Psoas muscle (tissue), 8 donors: Measurements from ENCODE around the gene BRME1. TPM values are rescaled to one million over a fixed set of nuclear protein-coding genes. Genes with fewer than 3 reads are reported as not detected.
A peak's percentile ranks its signal among the peaks of the same experiment; 100 is the strongest.

Experiments used
- ATAC-seq, 4 donors: fragments of 200-7000 bp; cut with Tn5 transposase; one replicate each; pipeline ENCODE4 v1.9.1; 2020; ENCODE audit warnings: moderate library complexity in 3 of 4, mild to moderate bottlenecking in 2 of 4
- DNase-seq, 2 donors: peaks; one replicate each; pipeline ENCODE4 v3.0.0-alpha.2; 2020
- H3K27ac ChIP-seq: fragments of 200-600 bp; one replicate; pipeline ENCODE4 v1.8.0; 2022
- H3K27me3 ChIP-seq, 3 donors: fragments of 200-600 bp in 1 of 3; one replicate each; pipeline versions ENCODE4 v1.6.1 to v1.8.0; 2013 to 2022; ENCODE audit warnings: low read length in 2 of 3, mild to moderate bottlenecking in 2 of 3, moderate library complexity in 1 of 3; ENCODE audit not compliant: insufficient read depth in 3 of 3
- H3K36me3 ChIP-seq, 2 donors: fragments of 200-600 bp in 1 of 2; one replicate each; pipeline versions ENCODE4 v1.6.1 to v1.8.0; 2013 to 2022; ENCODE audit warnings: low read depth in 1 of 2, mild to moderate bottlenecking in 1 of 2, moderate library complexity in 1 of 2; ENCODE audit not compliant: insufficient read depth in 1 of 2
- H3K4me1 ChIP-seq: fragments of 200-600 bp; one replicate; pipeline ENCODE4 v1.8.0; 2022
- H3K4me3 ChIP-seq: fragments of 200-600 bp; one replicate; pipeline ENCODE4 v1.8.0; 2022; ENCODE audit warnings: mild to moderate bottlenecking
- H3K9me3 ChIP-seq: fragments of 200-600 bp; one replicate; pipeline ENCODE4 v1.8.0; 2022
- CTCF ChIP-seq: fragments of 200-600 bp; IDR thresholded peaks from one replicate; pipeline ENCODE4 v1.8.0; 2022; ENCODE audit warnings: antibody characterized with exemption
- WGBS, 3 donors: extraction: QIAGEN DNeasy Blood & Tissue Kit; methylation state at CpG; one replicate each; pipeline versions ENCODE4 v1.1.6 to v1.1.7; 2013; 5-methylcytosine and 5-hydroxymethylcytosine counted together
- intact Hi-C, 2 donors: fragments of 100-400 bp; cut with DNase I; formaldehyde crosslinking; loops; one replicate each; pipeline versions ENCODE4 v1.11.0 to v1.14.2; 2022
- polyA plus RNA-seq, 3 donors: library from polyadenylated mRNA; stranded (reverse); fragments of 200-250 nt; gene quantifications; one replicate each; pipeline ENCODE4 v1.2.3, GENCODE V29; 2013
- total RNA-seq, 4 donors: library from RNA; stranded (reverse); fragmentation: NEBNext Ultra II Directional in 2 of 4; extraction: Animal tissue kit (Norgen Biotek cat#: 25700) in 2 of 4; gene quantifications; one replicate each; pipeline versions ENCODE4 v1.2.1 to v1.2.4, GENCODE V29; 2021 to 2023
- donor health status: healthy with polysubstance abuse.
- donor health status: DM: no; HTN: no; CAD: no; lungs with moderate emphysema.
- donor health status: Bipolar disorder and iron deficiency.
- donor health status: healthy.
- donor health status: DM: yes; HTN: yes; CAD: no.
- donor health status: DM: no; HTN: no; CAD: no.
- donor health status: DM: no; HTN: no; CAD: no.
- donor health status: DM: yes; HTN: yes; CAD: no.

Gene BRME1
- total and polyA plus RNA-seq, 7 donors = 0.27 to 2.5 (median 1.1) TPM

- intact Hi-C loops = loop anchor here (5.0 kb wide), 1 partner anchor 43 kb away; the partner anchor contains the start of gene DCAF15 (in 2 of the 2)
- 94 to 100% (median 96%) methylated on average over 2 of the region's 2 CpGs for WGBS, 3 donors
These were observed 3.5 kb upstream of the BRME1 start for GRCh38 chr19:13909430-13909829.

GRCh38 chr19:13908674-13909073 lies 2.8 kb upstream of the BRME1 start:
- Histone ChIP-seq H3K4me1 (peaks cover 3% of the 10 kb centered on the region), H3K9me3 (no peaks in the 10 kb centered on the region), H3K27me3 (no peaks in the 10 kb centered on the region), H3K27ac (no peak overlapping the region), H3K4me3 (no peak overlapping the region), H3K36me3 (peaks cover 0 to 39% of the 10 kb centered on the region in 2 donors)
- DNase-seq = no peak
- no peak for ATAC-seq
- intact Hi-C loops = loop anchor here (5.0 kb wide), 1 partner anchor 44 kb away; the partner anchor contains the start of gene DCAF15 (in 2 of the 2)
- WGBS, 3 donors = 87 to 89% (median 87%) methylated on average over 8 of the region's 8 CpGs
- no peak for TF ChIP-seq CTCF

More at GRCh38 chr19:13909430-13909829, 3.5 kb upstream of the BRME1 start:
- DNase-seq (no peak), ATAC-seq (no peak)
- Histone ChIP-seq H3K9me3 (no peaks in the 10 kb centered on the region), H3K27me3 (no peaks in the 10 kb centered on the region), H3K4me1 (peaks cover 3% of the 10 kb centered on the region), H3K36me3 (peaks cover 0 to 47% of the 10 kb centered on the region in 2 donors), H3K27ac (no peak overlapping the region), H3K4me3 (no peak overlapping the region)
- TF ChIP-seq CTCF = no peak

GRCh38 chr19:13906910-13907309 lies 993 bp upstream of the BRME1 start:
- ATAC-seq (no peak), DNase-seq (no peak)
- no peak for TF ChIP-seq CTCF
- Histone ChIP-seq H3K36me3 (peaks cover 0 to 21% of the 10 kb centered on the region in 2 donors), H3K27me3 (no peaks in the 10 kb centered on the region), H3K4me1 (peaks cover 3% of the 10 kb centered on the region), H3K27ac (no peak overlapping the region), H3K4me3 (peak overlapping the region; percentile 83), H3K9me3 (no peaks in the 10 kb centered on the region)
- 87 to 91% (median 89%) methylated on average over 5 of the region's 5 CpGs for WGBS, 3 donors
- intact Hi-C loops = loop anchor here (5.0 kb wide), 1 partner anchor 45 kb away; the partner anchor contains the start of gene DCAF15 (in 2 of the 2)

- peak; percentile 33 to 49 (median 42) for ATAC-seq
- Histone ChIP-seq H3K36me3 (peaks cover 0 to 20% of the 10 kb centered on the region in 2 donors), H3K4me1 (peaks cover 3% of the 10 kb centered on the region), H3K27me3 (no peaks in the 10 kb centered on the region), H3K4me3 (peak overlapping the region; percentile 83), H3K9me3 (no peaks in the 10 kb centered on the region), H3K27ac (peak overlapping the region; percentile 70)
- WGBS, 3 donors = 2 to 8% (median 3%) methylated on average over 7 to 13 of the region's 13 CpGs
- intact Hi-C loops = loop anchor here (5.0 kb wide), 1 partner anchor 46 kb away; the partner anchor contains the start of gene DCAF15 (in 2 of the 2)
- TF ChIP-seq CTCF = no peak
- DNase-seq = no peak
These were observed 596 bp upstream of the BRME1 start for GRCh38 chr19:13906521-13906904.

- no peak for TF ChIP-seq CTCF
- H3K4me3 ChIP-seq = no peak overlapping the region
- H3K27me3 ChIP-seq = no peaks in the 10 kb centered on the region
- H3K9me3 ChIP-seq = no peaks in the 10 kb centered on the region
- no peaks in the 10 kb centered on the region for H3K36me3 ChIP-seq
- WGBS, 3 donors = 67 to 82% (median 75%) methylated on average over 4 of the region's 4 CpGs
- no peak for DNase-seq
- no peak for ATAC-seq
- peaks cover 3% of the 10 kb centered on the region for H3K4me1 ChIP-seq
- intact Hi-C loops = no loop called here
- no peak overlapping the region for H3K27ac ChIP-seq
These were observed 2.8 kb downstream of the BRME1 start for GRCh38 chr19:13902993-13903555.
